MM.1S (cell line): ENCODE results near the gene CYP19A1.

ENCODE experiments used
- DNase-seq: peaks from one replicate; pipeline ENCODE4 v3.0.0-alpha.2; 2015
- H2AFZ ChIP-seq: fragments of 300-600 bp; sonication (generic); 2 replicates; pipeline ENCODE4 v1.6.0; 2016; ENCODE audit warnings: antibody characterized with exemption, low read length
- H3F3A ChIP-seq: fragments of 300-600 bp; sonication (generic); 2 replicates; pipeline ENCODE4 v1.6.1; 2016; ENCODE audit warnings: mild to moderate bottlenecking, antibody characterized with exemption, low read length, moderate library complexity, mixed read lengths; ENCODE audit not compliant: insufficient read depth
- H3K27ac ChIP-seq: fragments of 300-600 bp; sonication (generic); 2 replicates; pipeline ENCODE4 v1.5.1; 2016; ENCODE audit warnings: mild to moderate bottlenecking, low read length
- H3K27me3 ChIP-seq: fragments of 300-600 bp; sonication (generic); replicated peaks from 2 replicates; pipeline ENCODE4 v1.6.0; 2016; ENCODE audit warnings: low read length; ENCODE audit not compliant: insufficient read depth
- H3K36me3 ChIP-seq: fragments of 300-600 bp; sonication (generic); replicated peaks from 2 replicates; pipeline ENCODE4 v1.6.1; 2016; ENCODE audit warnings: mild to moderate bottlenecking, low read length, mixed read lengths; ENCODE audit not compliant: insufficient read depth
- H3K4me1 ChIP-seq: fragments of 300-600 bp; sonication (generic); 2 replicates; pipeline ENCODE4 v1.6.1; 2016; ENCODE audit warnings: low read length, mixed read lengths
- H3K4me2 ChIP-seq: fragments of 300-600 bp; sonication (generic); 2 replicates; pipeline ENCODE4 v1.6.0; 2016; ENCODE audit warnings: low read depth, low read length
- H3K4me3 ChIP-seq: fragments of 300-600 bp; sonication (generic); 2 replicates; pipeline ENCODE4 v1.5.1; 2016; ENCODE audit warnings: low read length, mixed read lengths
- H3K79me2 ChIP-seq: fragments of 300-600 bp; sonication (generic); 2 replicates; pipeline ENCODE4 v1.6.1; 2016; ENCODE audit warnings: mixed run types, low read length, mixed read lengths
- H3K9ac ChIP-seq: fragments of 300-600 bp; sonication (generic); 2 replicates; pipeline ENCODE4 v1.6.1; 2016; ENCODE audit warnings: low read length, mixed read lengths
- H3K9me2 ChIP-seq: fragments of 300-600 bp; sonication (generic); replicated peaks from 2 replicates; pipeline ENCODE4 v1.6.1; 2016; ENCODE audit warnings: mild to moderate bottlenecking, low read length, mixed read lengths; ENCODE audit not compliant: insufficient read depth
- H3K9me3 ChIP-seq: fragments of 300-600 bp; sonication (generic); replicated peaks from 2 replicates; pipeline ENCODE4 v1.6.1; 2016; ENCODE audit warnings: mild to moderate bottlenecking, low read length, mixed read lengths; ENCODE audit not compliant: insufficient read depth
- H4K20me1 ChIP-seq: fragments of 300-600 bp; sonication (generic); 2 replicates; pipeline ENCODE4 v1.6.1; 2016; ENCODE audit warnings: mild to moderate bottlenecking, low read length, moderate library complexity, mixed read lengths; ENCODE audit not compliant: insufficient read depth
- EZH2 ChIP-seq: fragments of 300-600 bp; sonication (generic); optimal IDR thresholded peaks from 2 replicates; pipeline ENCODE3; 2017; ENCODE audit warnings: low read depth, mild to moderate bottlenecking, antibody characterized with exemption, low read length, mixed read lengths
- EZH2phosphoT487 ChIP-seq: fragments of 300-600 bp; sonication (generic); IDR thresholded peaks from 2 replicates; pipeline ENCODE4 v1.6.1; 2018; ENCODE audit warnings: antibody characterized with exemption, low read length
- TF ChIP-seq, protein P1 (sequence below): fragments of 300-600 bp; sonication (generic); IDR thresholded peaks from 2 replicates; pipeline ENCODE4 v1.5.1; 2016; ENCODE audit warnings: antibody characterized with exemption, low read length, mixed read lengths

Gene CYP19A1

DNA sequence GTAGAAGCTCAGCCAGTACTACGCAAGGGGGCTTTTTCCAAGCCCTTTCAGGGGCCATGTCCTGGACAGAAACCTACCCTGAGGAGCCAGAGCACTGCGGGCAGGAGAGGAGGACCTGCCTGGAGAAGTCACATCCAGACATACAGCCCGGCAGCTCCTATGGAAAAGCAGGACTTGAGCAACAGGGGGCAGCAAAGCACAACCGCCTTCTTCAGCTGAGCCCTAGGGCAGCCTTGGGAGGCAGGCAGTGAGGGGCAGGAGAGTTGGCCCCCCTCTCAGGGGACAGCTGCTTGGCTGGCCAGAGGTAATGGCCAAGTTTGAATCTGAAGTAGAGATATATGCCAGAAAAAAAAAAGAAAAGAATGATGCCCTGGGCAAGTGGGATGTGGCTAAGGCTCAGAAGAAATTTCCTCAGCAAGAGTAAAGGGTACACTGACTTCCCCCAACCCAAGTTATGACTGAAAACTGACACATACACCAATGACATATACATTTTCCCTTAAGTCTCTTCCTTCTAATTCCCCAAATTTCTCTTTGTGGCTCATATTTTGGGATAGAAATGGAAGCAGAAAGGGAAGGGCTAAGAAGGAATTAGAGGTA is 56.9 kb downstream of the CYP19A1 start:
- peak; percentile 34 for DNase-seq
- no peaks in the 10 kb centered on the region for H4K20me1 ChIP-seq
- no peaks in the 10 kb centered on the region for H3K36me3 ChIP-seq
- TF ChIP-seq, protein P1, sequence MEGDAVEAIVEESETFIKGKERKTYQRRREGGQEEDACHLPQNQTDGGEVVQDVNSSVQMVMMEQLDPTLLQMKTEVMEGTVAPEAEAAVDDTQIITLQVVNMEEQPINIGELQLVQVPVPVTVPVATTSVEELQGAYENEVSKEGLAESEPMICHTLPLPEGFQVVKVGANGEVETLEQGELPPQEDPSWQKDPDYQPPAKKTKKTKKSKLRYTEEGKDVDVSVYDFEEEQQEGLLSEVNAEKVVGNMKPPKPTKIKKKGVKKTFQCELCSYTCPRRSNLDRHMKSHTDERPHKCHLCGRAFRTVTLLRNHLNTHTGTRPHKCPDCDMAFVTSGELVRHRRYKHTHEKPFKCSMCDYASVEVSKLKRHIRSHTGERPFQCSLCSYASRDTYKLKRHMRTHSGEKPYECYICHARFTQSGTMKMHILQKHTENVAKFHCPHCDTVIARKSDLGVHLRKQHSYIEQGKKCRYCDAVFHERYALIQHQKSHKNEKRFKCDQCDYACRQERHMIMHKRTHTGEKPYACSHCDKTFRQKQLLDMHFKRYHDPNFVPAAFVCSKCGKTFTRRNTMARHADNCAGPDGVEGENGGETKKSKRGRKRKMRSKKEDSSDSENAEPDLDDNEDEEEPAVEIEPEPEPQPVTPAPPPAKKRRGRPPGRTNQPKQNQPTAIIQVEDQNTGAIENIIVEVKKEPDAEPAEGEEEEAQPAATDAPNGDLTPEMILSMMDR: peak; percentile 59
- TF ChIP-seq EZH2: no peak
- peaks cover 13% of the 10 kb centered on the region; the same call in 1 of the 2 replicates for H3F3A ChIP-seq
- H3K79me2 ChIP-seq: no peaks in the 10 kb centered on the region
- no peak overlapping the region for H3K27ac ChIP-seq
- no peak overlapping the region for H2AFZ ChIP-seq
- no peaks in the 10 kb centered on the region for H3K9me3 ChIP-seq
- H3K9ac ChIP-seq: no peak overlapping the region
- H3K4me2 ChIP-seq: no peak overlapping the region
- no peak overlapping the region for H3K4me3 ChIP-seq
- H3K9me2 ChIP-seq: no peaks in the 10 kb centered on the region
- H3K4me1 ChIP-seq: peaks cover 16% of the 10 kb centered on the region
- no peaks in the 10 kb centered on the region for H3K27me3 ChIP-seq

- no peaks in the 10 kb centered on the region for H3K9me2 ChIP-seq
- peaks cover 16% of the 10 kb centered on the region for H3K4me1 ChIP-seq
- H3F3A ChIP-seq: peaks cover 13% of the 10 kb centered on the region; the same call in 1 of the 2 replicates
- H3K9me3 ChIP-seq: no peaks in the 10 kb centered on the region
- H3K4me3 ChIP-seq: no peak overlapping the region
- TF ChIP-seq, protein P1: no peak
- no peak for TF ChIP-seq EZH2phosphoT487
- no peak for TF ChIP-seq EZH2
- no peak overlapping the region for H3K9ac ChIP-seq
- no peaks in the 10 kb centered on the region for H4K20me1 ChIP-seq
- no peak overlapping the region for H3K27ac ChIP-seq
- no peaks in the 10 kb centered on the region for H3K27me3 ChIP-seq
- no peak overlapping the region for H2AFZ ChIP-seq
- no peaks in the 10 kb centered on the region for H3K36me3 ChIP-seq
- DNase-seq: no peak
- H3K79me2 ChIP-seq: no peaks in the 10 kb centered on the region
- no peak overlapping the region for H3K4me2 ChIP-seq
These were observed 57.6 kb downstream of the CYP19A1 start for GRCh38 chr15:51280838-51281237.

DNA sequence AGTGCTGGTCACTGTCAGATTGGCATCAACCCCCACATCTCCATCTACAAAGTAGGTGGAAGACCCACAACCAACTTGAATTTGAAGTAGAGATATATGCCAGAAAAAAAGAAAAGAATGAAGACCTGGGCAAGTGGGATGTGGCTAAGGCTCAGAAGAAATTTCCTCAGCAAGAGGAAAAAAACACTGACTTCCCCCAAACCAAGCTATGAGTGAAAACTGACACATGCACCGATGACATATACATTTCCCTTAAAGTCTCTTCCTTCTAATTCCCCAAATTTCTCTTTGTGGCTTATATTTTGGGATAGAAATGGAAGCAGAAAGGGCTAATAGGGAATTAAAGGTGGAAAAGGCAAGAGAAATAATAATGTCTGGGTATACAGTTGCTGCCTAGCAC is 59.0 kb downstream of the CYP19A1 start:
- H3K4me3 ChIP-seq: no peak overlapping the region
- no peaks in the 10 kb centered on the region for H3K79me2 ChIP-seq
- no peaks in the 10 kb centered on the region for H3K9me2 ChIP-seq
- H2AFZ ChIP-seq: no peak overlapping the region
- H4K20me1 ChIP-seq: no peaks in the 10 kb centered on the region
- H3F3A ChIP-seq: peaks cover 13% of the 10 kb centered on the region; the same call in 1 of the 2 replicates
- no peak for DNase-seq
- H3K36me3 ChIP-seq: no peaks in the 10 kb centered on the region
- H3K4me1 ChIP-seq: peaks cover 16% of the 10 kb centered on the region
- H3K27me3 ChIP-seq: no peaks in the 10 kb centered on the region
- TF ChIP-seq, protein P1: no peak
- TF ChIP-seq EZH2 (no peak), EZH2phosphoT487 (no peak)
- no peaks in the 10 kb centered on the region for H3K9me3 ChIP-seq
- H3K27ac ChIP-seq: no peak overlapping the region
- H3K4me2 ChIP-seq: no peak overlapping the region
- H3K9ac ChIP-seq: no peak overlapping the region
